ENCODE results near the gene PTCRA.
A peak's percentile ranks its signal among the peaks of the same experiment; 100 is the strongest.
"Not testable (repeated sequence)": the region's sequence is repeated elsewhere in the genome, so short reads cannot be mapped to it uniquely, and the experiment has no call there.

The PTCRA gene

DNA sequence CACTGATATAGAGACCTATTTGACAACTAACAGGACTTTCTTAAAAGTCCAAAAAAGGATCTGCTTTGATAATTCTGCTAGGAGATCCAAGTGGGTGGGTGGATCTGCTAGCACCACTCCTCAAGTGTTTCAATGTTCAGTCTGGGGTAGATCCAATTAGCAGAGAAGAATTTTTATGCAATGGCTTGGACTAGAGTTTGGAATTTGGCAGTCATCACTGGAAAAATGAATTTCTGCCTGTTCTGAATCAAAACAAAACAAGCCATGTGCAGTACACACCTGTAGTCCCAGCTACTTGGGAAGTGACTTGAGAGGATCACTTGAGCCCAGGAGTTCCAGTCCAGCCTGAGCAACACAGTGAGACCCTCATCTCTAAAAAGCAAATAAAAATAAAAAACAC lies 32.1 kb downstream of the PTCRA start:
- no peak for DNase-seq

DNA sequence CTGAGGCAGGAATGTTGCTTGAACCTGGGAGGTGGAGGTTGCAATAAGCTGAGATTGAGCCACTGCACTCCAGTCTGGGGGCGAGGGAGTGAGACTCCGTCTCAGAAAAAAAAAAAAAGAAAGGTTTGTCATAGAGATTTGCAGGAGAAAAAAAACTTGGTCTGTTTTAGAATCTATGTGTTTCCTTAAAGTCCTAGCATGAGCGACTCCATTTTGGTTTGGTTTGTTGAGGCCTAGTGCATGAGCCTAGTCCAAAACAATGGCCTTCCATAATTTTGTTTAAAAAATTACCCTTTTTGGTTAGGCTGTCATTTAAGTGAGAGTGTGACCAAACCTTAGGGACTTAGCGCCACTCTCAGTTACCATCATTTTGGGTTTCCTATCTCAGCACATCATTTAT lies 36.5 kb downstream of the PTCRA start:
- no peak for DNase-seq

DNA sequence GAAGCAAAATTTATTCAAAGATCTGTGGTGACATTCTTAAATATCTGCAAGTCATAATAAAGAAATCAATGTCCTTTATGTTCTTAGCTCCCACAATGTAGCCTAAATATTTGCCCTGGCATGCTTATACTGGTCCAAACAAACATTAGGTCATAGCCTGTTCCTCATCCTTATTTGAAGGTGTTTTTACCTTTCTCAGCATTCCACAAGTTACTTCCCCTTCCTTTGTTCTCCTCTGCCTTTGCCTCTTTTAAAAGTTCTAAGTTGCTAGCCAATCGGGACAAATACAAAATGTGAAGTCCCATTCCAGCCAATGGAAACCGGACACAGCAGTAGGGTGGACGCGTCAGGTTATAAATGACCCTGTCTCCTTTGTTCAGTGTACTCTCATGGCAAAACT lies 38.6 kb downstream of the PTCRA start:
- not testable (repeated sequence) for DNase-seq

DNA sequence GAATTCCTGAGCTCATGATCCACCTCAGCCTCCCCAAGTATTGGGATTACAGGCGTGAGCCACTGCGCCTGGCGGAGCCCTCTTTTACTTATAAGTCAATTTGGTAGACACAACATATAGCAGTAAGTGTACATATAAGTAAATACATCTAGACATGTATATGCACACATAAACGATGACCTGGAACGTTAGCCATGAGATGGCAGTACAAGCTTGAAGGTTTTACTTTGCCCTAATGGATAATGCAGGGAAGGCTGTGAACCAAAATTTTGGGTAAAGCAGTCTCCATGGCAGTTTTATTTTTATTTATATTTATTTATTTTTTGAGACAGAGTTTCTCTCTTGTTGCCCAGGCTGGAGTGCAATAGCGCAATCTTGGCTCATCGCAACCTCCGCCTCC lies 42.3 kb downstream of the PTCRA start:
- no peak for DNase-seq

DNA sequence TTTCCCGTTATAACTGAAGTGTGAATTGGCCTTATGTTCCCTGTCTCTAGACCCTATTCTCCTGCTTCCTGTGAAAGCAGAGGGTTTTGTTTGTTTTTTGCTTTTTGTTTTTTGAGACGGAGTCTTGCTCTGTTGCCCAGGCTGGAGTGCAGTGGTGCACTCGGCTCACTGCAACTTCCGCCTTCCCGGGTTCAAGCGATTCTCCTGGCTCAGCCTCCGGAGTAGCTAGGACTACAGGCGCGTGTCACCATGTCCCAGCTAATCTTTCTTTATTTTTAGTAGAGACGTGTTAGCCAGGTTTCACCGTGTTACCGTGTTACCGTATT lies 44.0 kb downstream of the PTCRA start:
- no peak for DNase-seq

DNA sequence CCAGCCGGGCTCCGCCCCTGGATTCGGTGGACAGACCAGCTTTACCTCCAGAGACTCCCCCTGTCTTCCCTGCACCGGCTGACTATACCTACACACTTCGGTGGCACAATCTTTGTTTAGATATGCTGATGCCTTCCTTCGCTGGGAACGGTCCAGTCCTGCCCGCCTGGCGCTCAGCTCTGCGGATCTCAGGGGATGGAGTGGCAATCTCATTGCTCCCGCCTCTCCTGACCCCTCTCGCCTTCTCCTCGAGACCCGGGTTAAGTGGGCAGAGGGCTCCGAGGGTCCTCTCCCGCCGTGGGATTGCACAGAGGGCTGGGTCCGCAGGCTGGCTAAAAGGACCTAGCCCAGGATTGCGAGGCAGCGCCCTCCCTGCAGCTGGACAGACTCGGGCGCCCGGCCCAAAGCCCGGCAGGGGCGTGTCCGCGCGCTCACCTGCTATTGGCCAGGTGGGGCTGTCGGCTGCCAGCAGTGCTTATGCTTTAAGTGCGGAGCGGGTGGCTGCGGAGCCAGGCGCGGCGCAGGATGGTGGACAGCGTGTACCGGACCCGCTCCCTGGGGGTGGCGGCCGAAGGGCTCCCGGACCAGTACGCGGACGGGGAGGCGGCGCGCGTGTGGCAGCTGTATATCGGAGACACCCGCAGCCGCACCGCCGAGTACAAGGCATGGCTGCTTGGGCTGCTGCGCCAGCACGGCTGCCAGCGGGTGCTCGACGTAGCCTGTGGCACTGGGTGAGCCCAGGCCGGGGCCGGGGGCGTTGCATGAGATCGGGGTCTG lies 44.6 kb downstream of the PTCRA start, which contains the start of gene GNMT:
TSS of gene GNMT (plus strand) at position 512 of the 777 bp plus-strand sequence. CDS start at position 526, 14 bp downstream.
- no peak for DNase-seq

DNA sequence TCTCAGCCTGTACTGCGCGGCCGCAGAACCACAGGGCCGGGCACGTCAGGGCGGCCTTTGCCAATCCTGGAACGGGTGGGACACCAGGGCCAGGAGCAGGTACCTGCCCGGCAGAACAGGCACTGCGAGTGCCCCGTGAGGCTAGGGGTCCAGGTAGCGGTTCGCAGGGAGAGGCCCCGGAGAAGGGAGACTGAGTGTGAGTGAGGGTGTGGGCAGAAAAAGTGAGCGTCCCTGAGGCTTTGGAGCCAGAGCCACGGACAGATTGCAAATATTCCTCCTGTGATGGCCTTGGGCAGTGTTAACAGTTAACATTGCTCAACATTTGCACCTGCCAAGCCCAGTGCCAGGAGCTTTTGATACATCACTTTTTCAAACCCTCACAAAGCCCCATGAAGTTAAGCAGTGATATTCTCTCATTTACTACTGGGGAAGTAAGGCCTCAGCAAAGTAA lies 45.2 kb downstream of the PTCRA start:
- DNase-seq: no peak

DNA sequence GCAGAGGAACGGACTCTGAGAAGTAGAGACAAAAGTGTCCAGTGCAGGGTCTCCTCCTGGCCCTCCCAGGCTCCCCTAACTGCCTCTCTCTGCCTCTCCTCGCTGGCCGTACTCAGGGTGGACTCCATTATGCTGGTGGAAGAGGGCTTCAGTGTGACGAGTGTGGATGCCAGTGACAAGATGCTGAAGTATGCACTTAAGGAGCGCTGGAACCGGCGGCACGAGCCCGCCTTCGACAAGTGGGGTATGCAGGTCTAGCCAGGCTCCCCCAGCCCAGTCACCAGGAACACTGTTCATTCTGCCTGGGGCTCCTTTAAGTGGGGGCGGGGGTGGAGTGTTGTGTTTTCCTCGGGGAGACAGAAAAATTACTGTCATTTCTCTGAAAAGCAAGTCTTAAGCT lies 46.2 kb downstream of the PTCRA start:
- no peak for DNase-seq

DNA sequence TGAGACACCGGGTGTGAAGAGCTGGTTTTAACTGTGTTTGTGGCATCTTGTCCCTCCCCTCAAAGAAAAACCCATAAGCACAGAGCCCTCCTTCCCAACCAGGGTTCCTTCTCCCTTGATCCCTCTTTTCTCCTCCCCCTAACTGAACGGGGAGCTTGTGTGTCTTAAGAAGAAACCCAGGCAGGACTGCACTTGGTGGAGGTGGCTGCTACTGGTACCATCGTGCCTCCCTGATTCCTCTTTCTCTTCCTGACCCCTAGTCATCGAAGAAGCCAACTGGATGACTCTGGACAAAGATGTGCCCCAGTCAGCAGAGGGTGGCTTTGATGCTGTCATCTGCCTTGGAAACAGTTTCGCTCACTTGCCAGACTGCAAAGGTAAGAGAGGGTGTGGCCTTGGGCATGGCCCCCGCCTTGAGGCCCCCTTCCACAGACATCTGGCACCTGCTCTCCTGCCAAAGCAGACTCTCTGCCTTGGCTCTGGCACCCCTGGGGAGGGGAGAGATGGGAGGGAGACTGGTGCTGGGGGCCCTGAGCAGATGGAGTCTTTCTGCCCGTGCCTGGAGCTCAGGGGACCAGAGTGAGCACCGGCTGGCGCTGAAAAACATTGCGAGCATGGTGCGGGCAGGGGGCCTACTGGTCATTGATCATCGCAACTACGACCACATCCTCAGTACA lies 46.8 kb downstream of the PTCRA start:
- DNase-seq: no peak

DNA sequence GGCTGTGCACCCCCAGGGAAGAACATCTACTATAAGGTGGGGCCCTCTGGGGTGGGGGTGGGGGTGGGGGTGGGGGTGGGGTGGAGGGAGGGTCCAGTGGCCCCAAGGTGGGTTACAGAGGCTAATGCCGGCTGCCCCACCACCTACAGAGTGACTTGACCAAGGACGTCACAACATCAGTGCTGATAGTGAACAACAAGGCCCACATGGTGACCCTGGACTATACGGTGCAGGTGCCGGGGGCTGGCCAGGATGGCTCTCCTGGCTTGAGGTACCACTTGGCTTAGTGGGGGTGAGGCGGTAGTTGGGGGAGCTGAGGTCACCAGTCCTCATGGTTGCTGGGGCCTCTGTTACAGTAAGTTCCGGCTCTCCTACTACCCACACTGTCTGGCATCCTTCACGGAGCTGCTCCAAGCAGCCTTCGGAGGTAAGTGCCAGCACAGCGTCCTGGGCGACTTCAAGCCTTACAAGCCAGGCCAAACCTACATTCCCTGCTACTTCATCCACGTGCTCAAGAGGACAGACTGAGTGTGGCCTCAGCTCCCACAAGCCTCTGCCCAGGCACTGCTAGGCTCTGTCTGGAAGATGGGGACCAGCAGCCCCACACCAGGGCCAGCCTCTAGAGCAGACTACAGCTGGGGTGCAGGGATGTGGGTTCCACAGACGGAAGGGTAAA lies 47.5 kb downstream of the PTCRA start:
- no peak for DNase-seq

DNA sequence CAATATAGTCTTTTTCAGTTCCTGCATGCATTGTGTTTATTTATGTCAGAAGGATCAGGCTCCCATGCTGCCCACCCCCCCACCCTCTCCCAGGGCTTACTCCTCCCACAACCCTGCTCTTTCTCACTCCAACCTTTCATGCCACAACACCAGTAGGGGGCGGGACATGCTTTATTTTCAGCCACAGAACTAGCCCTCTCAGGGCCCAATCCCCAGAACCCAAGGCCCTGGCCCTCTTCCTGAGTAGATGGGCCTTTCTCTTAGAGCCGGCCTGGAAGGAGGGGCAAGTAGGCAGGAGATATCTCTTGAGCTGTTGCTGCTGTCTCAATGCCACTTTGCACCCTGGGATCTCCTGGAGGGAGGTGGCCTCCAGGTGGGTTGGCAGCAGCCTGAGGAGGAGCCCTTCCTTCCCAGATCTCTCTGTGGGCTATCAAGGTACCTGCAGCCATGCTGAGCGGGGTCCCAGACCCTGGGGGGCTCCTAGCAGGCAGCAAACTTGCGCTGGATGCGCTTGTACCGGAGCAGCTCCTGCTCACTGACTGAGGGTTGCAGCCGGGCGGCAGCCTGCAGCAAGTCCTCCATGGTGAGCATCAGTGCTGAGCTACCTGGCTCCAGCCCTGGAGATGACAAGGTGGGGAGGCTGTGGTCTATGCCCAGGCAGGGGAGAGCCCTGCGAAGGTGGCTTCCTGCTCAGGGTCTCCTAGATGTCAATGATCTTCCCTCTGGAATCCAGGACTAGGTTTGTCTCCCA lies 48.2 kb downstream of the PTCRA start:
- DNase-seq: peak; percentile 48

DNA sequence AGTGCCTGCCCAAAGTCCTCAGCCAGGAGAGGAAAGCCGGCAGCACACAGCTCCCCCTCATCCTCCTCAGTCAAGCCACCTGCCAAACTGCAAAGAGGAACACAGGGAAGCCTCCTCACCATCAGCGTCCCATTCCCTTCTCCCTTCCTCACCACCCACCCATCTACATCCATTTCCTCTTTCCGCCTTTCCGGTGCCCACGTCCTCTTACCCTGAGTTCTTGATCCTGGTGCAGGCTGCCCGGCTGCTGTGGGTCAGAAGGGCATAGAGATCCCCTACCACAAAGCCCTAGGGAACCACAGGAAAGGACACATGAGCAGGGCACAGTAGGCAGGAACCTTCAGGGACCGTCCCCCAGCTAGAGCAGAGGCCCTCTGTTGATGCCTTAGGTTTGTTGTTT lies 50.7 kb downstream of the PTCRA start:
- no peak for DNase-seq

DNA sequence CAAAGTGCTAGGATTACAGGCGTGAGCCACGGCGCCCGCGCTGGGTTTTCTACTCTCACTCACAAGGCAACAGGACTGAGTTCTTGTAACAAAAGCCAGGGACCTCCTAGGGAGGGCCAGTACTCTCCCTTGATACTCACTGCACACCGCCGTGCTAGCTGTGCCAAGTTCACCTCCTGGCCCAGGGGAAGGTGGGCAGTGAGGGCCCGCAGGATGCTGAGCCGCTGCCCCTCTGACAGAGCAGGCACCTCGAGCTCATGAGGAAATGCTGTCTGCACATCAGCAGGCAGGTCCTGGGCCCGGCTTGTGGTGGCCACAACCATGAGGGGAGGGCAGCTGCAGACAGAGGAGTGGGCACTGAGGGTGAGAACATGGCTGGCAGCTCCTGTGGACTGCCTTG lies 51.4 kb downstream of the PTCRA start:
- no peak for DNase-seq

DNA sequence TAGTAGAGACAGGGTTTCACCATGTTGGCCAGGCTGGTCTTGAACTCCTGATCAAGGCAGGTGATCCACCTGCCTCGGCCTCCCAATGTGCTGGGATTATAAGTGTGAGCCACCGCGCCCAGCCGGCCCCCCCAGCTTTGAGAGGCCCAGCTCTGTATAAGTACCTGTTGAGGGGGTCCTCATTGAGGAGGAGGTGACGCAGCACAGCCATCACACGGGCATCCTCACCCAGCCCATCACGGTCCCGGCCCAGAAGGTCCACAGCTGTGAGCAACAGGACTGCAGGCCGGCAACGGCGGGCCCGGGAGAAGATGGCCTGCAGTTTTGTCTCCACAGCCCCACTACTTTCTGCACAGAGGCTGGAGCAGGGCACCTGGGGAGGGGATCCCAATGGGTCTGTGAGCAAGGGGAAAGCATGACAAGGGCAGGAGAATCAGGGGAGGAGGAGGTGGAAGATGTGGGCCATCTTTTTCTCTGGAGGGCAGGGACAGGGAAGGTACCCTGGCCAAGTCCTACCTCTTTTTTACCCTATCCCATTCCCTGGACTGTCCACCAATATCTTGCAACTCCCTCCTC lies 52.4 kb downstream of the PTCRA start:
- DNase-seq: no peak

DNA sequence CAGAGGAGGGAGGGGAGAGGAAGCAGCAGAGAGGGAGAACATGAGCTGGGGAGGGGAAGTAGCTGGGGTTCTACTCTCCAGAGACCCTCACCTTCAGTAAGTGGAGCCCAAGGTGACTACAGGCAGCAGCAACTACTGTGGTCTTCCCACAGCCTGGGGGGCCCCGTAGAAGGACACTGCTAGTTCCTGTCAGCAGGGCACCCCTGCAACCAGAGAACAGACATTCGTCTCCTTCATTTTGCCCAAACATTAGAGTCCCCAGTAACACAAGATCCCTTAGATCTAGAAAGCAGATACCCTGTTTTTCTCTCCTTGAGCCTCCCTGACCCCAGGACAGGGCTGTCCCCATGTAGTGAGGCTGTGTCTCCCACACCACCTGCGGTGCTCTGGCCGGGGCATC lies 52.9 kb downstream of the PTCRA start:
- no peak for DNase-seq

DNA sequence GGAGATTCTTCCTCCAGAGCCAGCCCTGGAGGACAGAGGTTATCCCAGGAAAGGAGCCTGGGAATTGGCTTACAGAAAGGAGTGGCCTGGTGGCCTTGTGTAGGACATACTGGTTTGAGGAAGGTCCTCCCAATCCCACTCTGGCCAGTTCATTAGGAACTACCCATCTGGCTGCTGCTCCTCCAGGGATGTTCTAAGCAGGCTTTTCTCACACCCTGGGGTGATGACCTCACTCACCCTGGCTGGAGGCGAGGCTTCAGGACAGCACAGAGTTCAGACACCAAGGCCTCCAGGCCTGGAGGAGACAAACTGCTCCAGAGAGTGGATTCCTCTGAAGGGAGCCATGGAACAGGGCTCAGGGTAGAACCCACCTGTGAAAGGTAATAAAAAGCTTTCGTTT lies 53.6 kb downstream of the PTCRA start:
- no peak for DNase-seq

DNA sequence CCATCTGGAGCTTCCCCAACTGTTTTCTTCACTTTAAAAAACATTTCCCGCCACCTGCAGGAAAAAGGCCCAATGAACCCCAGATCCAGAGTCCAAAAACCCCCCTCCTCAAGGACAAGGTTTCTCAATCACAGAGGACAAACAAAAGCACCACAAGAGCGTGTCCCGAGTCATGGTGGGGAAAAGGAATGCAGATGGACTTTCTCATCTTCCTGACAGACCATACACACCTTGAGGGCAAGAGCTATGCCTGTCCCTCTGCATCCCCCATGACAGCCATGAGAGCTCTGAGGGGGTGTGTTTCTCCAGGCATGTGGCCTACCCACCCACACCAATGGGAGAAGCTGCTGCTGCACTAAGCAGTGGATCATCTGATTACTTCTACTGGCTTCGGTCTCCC lies 54.1 kb downstream of the PTCRA start:
- no peak for DNase-seq

DNA sequence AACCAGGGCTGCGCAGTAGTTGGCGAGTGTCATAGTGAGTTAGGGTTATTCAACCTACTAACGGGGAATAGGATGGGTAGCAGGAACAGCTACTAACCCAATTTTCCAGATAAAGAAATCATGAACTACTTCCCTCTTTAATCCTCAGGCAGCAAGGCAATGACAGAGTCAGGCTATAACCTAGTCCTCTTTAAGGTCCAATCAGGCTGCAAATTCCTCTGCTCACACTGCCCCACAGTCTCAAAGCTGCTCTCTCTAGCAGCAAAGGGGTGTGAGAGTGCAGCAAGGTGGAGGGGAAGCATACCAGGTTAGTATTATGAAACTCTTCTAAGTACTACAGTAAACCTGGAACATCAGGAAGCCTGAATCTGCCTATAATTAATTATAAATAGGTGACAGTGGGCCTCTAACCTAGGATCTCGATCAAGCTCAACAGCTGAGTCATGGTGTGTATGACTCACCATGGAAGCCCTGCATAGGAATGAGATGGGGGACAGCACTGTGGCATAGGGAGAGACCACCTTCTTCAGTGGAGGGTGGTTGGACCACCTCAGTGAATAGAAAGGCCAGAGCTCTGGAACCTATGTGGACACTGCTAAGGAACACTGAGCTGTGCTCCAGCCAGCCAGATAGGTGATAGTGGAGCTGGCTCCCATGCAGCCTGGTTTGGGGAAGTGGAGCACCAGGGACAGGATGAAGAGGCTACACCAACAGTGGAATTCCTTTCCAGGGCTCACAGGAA lies 55.2 kb downstream of the PTCRA start:
- DNase-seq: no peak

DNA sequence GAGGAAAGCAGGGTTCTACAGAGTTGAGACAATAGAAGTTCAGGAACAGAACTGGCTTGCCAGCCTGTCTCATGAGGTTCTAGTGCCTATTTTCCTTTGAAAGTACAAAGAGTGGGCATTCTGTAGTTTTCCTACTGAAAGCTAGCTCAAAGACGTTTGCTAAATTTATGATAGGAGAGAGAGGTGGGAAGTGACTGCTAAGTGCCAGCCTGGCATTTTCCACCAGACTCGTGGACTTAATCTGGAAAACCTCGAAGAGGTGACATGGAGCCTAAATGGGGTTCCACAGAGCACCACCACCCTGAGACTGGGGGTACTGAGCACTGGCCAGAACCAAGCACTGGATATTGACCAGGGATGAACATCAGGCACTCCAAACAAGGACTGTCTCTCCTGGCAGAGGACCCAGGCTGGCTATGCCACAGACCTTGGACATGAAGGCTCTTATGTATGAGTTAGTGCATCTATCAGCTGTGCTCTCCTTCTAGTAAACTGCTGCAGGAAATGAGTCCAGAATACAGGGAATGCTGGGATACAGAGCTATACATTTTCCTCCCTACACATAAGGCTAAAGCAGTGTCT lies 56.0 kb downstream of the PTCRA start:
- no peak for DNase-seq

DNA sequence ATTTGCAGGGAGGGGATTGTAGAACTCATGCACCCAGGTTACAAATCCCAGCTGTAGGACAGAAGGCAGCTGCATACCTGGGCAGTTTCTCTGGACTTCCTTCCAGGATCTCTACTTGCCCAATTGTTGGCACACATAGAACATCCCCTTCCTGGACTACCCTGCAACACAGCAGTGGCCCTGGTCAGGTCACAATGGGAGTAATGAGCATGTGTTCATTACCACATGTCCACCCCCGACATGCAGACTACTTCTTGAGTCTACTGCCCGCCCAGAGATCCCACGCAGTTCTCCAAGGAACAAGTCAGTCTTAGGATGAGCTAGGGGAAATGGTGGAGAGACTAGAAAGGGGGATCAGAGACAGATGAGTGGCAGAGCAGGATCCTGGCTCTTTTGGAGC lies 58.1 kb downstream of the PTCRA start:
- DNase-seq: no peak

DNA sequence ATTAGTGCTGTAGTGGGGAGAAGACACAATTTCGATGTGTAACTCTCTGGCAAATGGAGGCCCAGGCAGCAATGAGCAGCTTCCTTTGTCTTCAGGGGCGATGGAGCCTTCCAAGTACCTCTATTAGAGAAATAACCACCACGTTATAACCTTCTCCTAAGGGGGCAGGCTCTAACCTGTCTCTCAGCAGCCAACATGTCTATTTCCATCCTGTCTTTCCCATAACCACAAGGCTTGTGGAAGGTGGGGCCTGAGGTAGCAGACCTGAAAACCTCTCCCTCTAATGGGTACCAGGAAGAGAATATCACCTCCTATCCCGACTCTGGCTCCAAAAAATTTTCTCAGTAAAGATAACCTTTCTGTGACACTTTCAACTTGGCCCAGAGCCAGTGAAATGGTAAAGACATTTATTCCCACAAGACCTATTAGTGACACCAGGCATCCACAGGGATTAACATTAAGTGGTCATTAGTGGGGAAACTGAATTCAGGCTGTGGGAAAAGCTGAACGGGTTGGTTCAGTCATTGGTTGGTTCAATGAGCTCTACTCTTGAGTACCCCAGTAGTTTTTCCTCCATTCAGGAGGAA lies 59.2 kb downstream of the PTCRA start:
- no peak for DNase-seq

Measured in activated CD4-positive, alpha-beta T cell treated with anti-CD3 and anti-CD28 coated beads, Interleukin-2, amount 50 U/mL, for 16 hours (primary cell).